HepG2 (cell line): ENCODE measurements around the gene EPN2.

Source experiments
- CEBPB ChIP-seq: IDR thresholded peaks from 2 replicates; pipeline ENCODE4 v1.6.1; 2011; ENCODE audit warnings: low read depth, low read length, improper control_type of control experiment, borderline replicate concordance
- ESRRA ChIP-seq: sonication (generic); formaldehyde crosslinking; IDR thresholded peaks from 2 replicates; pipeline ENCODE4 v1.5.1; 2020; ENCODE audit warnings: mild to moderate bottlenecking, low read depth, missing genetic modification reagents
- GPN1 ChIP-seq: sonication (generic); formaldehyde crosslinking; IDR thresholded peaks from 2 replicates; pipeline ENCODE4 v1.5.1; 2020; ENCODE audit warnings: missing genetic modification reagents, borderline replicate concordance
- HDAC2 ChIP-seq: sonication (generic); formaldehyde crosslinking; IDR thresholded peaks from 2 replicates; pipeline ENCODE4 v1.4.0; 2020; ENCODE audit warnings: missing genetic modification reagents
- JUND ChIP-seq: sonication (generic); formaldehyde crosslinking; IDR thresholded peaks from 2 replicates; pipeline ENCODE4 v1.8.0; 2022; ENCODE audit warnings: mild to moderate bottlenecking, missing genetic modification reagents
- LCORL ChIP-seq, 2 experiments: fragments of 450-650 bp in 1 of 2; sonication (generic) in 1 of 2; formaldehyde crosslinking in 1 of 2; IDR thresholded peaks; 2 replicates each; pipeline versions ENCODE4 v1.5.0 to v1.6.1; 2017 to 2020; ENCODE audit warnings: antibody characterized with exemption in 1 of 2, missing genetic modification reagents in 1 of 2
- REST ChIP-seq, 2 experiments: IDR thresholded peaks; 2 replicates each; pipeline ENCODE4 v1.6.1; 2011 to 2012; ENCODE audit warnings: low read length in 2 of 2, borderline replicate concordance in 1 of 2, low read depth in 1 of 2, mild to moderate bottlenecking in 1 of 2, moderate library complexity in 1 of 2
- SP4 ChIP-seq: sonication (generic); formaldehyde crosslinking; IDR thresholded peaks from 2 replicates; pipeline ENCODE4 v1.8.1; 2023; ENCODE audit warnings: mild to moderate bottlenecking, missing genetic modification reagents
- TAF1 ChIP-seq: sonication (generic); formaldehyde crosslinking; IDR thresholded peaks from 2 replicates; pipeline ENCODE4 v1.4.0; 2020; ENCODE audit warnings: missing genetic modification reagents
- TF ChIP-seq, protein P1 (sequence below): sonication (generic); formaldehyde crosslinking; IDR thresholded peaks from 2 replicates; pipeline ENCODE4 v1.5.0; 2020; ENCODE audit warnings: mild to moderate bottlenecking, missing genetic modification reagents, moderate library complexity
- TF ChIP-seq, protein P2 (sequence below): sonication (generic); formaldehyde crosslinking; IDR thresholded peaks from 2 replicates; pipeline ENCODE4 v1.4.0; 2020; ENCODE audit warnings: mild to moderate bottlenecking, missing genetic modification reagents

- no peak for TF ChIP-seq LCORL (IDR thresholded peaks at IDR 0.05)
- no peak; the same call in none of the 2 replicates for TF ChIP-seq LCORL (CRISPR knock-in tag; IDR thresholded peaks at IDR 0.05)
- TF ChIP-seq ESRRA (CRISPR knock-in tag) = no peak
- TF ChIP-seq, protein P1, sequence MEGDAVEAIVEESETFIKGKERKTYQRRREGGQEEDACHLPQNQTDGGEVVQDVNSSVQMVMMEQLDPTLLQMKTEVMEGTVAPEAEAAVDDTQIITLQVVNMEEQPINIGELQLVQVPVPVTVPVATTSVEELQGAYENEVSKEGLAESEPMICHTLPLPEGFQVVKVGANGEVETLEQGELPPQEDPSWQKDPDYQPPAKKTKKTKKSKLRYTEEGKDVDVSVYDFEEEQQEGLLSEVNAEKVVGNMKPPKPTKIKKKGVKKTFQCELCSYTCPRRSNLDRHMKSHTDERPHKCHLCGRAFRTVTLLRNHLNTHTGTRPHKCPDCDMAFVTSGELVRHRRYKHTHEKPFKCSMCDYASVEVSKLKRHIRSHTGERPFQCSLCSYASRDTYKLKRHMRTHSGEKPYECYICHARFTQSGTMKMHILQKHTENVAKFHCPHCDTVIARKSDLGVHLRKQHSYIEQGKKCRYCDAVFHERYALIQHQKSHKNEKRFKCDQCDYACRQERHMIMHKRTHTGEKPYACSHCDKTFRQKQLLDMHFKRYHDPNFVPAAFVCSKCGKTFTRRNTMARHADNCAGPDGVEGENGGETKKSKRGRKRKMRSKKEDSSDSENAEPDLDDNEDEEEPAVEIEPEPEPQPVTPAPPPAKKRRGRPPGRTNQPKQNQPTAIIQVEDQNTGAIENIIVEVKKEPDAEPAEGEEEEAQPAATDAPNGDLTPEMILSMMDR (CRISPR knock-in tag) = no peak
- no peak for TF ChIP-seq REST (IDR thresholded peaks at IDR 0.05; ENCODE audit: borderline replicate concordance in 1 of 2, low read depth in 1 of 2, low read length in 2 of 2)
- TF ChIP-seq JUND (CRISPR knock-in tag) = no peak
- no peak for TF ChIP-seq SP4 (CRISPR knock-in tag)
- TF ChIP-seq GPN1 (CRISPR knock-in tag) = no peak
- TF ChIP-seq TAF1 = no peak
- TF ChIP-seq, protein P2, sequence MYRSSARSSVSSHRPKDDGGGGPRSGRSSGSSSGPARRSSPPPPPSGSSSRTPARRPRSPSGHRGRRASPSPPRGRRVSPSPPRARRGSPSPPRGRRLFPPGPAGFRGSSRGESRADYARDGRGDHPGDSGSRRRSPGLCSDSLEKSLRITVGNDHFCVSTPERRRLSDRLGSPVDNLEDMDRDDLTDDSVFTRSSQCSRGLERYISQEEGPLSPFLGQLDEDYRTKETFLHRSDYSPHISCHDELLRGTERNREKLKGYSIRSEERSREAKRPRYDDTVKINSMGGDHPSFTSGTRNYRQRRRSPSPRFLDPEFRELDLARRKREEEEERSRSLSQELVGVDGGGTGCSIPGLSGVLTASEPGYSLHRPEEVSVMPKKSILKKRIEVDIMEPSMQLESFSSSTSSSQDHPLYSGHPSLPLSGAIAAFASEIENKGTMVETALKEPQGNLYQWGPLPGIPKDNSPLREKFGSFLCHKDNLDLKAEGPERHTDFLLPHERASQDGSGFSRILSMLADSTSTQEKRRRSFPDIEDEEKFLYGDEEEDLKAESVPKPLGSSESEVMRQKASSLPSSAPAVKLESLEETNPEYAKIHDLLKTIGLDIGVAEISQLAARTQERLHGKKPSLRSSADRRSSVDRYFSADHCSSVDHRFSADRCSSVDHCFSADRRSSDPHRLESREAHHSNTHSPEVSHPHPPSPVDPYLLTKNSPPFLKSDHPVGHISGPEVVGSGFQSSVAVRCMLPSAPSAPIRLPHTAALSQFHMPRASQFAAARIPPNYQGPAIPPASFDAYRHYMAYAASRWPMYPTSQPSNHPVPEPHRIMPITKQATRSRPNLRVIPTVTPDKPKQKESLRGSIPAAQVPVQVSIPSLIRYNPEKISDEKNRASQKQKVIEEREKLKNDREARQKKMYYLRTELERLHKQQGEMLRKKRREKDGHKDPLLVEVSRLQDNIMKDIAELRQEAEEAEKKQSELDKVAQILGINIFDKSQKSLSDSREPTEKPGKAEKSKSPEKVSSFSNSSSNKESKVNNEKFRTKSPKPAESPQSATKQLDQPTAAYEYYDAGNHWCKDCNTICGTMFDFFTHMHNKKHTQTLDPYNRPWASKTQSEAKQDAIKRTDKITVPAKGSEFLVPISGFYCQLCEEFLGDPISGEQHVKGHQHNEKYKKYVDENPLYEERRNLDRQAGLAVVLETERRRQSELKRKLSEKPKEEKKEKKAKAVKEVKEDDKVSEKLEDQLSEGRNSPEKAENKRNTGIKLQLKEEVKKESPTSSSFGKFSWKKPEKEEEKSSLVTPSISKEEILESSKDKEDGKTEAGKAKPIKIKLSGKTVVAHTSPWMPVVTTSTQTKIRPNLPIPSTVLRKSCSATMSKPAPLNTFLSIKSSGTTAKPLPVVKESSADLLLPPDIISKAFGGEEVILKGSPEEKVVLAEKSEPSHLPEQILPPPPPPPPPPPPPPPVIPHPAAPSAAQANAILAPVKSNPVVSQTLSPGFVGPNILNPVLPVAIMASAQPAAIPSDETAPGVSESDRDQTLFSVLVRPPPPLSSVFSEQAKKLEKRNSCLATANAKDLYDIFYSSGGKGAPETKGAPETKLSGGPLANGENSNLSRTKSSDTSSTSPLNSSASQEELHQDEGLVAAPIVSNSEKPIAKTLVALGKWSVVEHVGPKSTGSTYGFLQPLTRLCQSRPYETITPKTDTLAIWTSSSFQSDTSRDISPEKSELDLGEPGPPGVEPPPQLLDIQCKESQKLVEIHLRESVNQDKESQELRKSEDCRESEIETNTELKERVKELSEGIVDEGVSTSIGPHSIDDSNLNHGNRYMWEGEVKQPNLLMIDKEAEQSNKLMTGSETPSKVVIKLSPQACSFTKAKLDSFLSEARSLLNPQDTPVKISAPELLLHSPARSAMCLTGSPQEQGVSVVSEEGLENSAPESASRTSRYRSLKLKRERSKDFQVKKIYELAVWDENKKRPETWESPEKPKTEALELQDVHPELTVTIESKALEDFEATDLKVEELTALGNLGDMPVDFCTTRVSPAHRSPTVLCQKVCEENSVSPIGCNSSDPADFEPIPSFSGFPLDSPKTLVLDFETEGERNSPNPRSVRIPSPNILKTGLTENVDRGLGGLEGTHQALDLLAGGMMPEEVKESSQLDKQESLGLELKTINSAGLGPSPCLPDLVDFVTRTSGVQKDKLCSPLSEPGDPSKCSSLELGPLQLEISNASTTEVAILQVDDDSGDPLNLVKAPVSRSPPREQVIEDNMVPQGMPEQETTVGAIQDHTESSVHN = no peak
- TF ChIP-seq CEBPB = no peak
- TF ChIP-seq HDAC2 = no peak
Observed at GRCh38 chr17:19378416-19379360, 141.5 kb downstream of the EPN2 start, which contains the start of gene MAPK7.
